DND-41 (cell line): ENCODE data around the gene RAD51B.

ENCODE experiments used
- CTCF ChIP-seq: IDR thresholded peaks from 2 replicates; pipeline ENCODE4 v1.5.1; 2012; ENCODE audit warnings: borderline replicate concordance, low read length, moderate library complexity, mild to moderate bottlenecking; ENCODE audit not compliant: poor library complexity, severe bottlenecking; ENCODE audit errors: extremely low read depth
- EZH2 ChIP-seq: IDR thresholded peaks from 3 replicates; pipeline ENCODE4 v1.6.1; 2012; ENCODE audit warnings: borderline replicate concordance, low read depth, mild to moderate bottlenecking, moderate library complexity, low read length, inconsistent platforms; ENCODE audit not compliant: severe bottlenecking

GRCh38 chr14:68475802-68476201 is 656.2 kb downstream of the RAD51B start:
- TF ChIP-seq CTCF (no peak), EZH2 (no peak)
